ENCODE data around the gene TEAD2.

DNA sequence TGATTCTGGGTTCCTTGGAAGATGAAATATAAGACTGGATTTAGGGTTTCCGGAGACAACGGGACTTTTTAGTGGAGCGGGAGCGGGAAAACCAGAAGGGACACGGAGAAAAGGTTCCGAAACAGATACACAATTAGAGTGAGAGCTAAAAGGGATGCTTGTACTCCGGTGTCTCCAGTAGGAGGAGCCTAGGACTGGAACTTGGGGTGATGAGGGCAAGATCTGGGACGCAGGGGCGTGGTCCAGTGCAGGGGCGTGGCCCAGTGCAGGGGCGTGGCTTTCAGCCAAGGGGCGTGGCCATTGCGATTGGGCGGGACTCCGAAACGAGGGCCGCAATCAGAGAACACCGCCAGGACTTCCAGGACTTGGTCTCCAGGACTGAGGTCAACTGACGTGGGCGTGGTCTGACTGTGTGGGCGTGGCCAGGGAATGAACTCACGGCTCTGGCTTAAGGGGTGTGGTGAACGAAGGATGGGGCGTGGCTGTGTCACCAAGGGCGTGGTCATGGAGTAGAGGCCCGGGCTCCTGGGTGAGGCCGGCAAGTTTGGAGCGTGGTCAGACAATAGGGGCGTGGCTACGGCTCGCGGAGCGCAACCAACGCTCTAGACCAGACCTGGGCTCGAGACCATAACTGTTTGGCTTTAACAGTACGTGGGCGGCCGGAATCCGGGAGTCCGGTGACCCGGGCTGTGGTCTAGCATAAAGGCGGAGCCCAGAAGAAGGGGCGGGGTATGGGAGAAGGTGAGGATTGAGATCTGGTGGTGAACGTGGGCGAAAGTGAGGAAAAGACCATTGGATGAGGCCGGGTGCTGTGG lies 1.3 kb upstream of the TEAD2 start, which contains the start of gene DKKL1:
- TF ChIP-seq, protein P1, sequence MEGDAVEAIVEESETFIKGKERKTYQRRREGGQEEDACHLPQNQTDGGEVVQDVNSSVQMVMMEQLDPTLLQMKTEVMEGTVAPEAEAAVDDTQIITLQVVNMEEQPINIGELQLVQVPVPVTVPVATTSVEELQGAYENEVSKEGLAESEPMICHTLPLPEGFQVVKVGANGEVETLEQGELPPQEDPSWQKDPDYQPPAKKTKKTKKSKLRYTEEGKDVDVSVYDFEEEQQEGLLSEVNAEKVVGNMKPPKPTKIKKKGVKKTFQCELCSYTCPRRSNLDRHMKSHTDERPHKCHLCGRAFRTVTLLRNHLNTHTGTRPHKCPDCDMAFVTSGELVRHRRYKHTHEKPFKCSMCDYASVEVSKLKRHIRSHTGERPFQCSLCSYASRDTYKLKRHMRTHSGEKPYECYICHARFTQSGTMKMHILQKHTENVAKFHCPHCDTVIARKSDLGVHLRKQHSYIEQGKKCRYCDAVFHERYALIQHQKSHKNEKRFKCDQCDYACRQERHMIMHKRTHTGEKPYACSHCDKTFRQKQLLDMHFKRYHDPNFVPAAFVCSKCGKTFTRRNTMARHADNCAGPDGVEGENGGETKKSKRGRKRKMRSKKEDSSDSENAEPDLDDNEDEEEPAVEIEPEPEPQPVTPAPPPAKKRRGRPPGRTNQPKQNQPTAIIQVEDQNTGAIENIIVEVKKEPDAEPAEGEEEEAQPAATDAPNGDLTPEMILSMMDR (conservative IDR thresholded peaks at IDR 0.05; ENCODE audit: low read length), result no peak
- TF ChIP-seq EZH2phosphoT487 (IDR thresholded peaks at IDR 0.05; ENCODE audit: borderline replicate concordance), result no peak
